ENCODE results near the gene NRGN. TPM values are rescaled to one million over a fixed set of nuclear protein-coding genes. Genes with fewer than 3 reads are reported as not detected.
A peak's percentile ranks its signal among the peaks of the same experiment; 100 is the strongest.

NRGN gene
- total and polyA plus RNA-seq, 2 of the 8 experiments (the other 6 are each of a cell fraction or from before 2014, with no cell fraction given): 0.60 to 1.0 TPM

- H2BK20ac ChIP-seq (ENCODE audit: low read length): no peak overlapping the region
- H3K4me3 ChIP-seq (ENCODE audit: extremely low read depth in 1 of 4, insufficient read depth in 2 of 4, low read depth in 3 of 4, low read length in 4 of 4): no peak overlapping the region
- H2AFZ ChIP-seq (ENCODE audit: low read length): no peak overlapping the region
- DNase-seq (ENCODE audit: low read depth in 1 of 2, low spot score in 2 of 2) (no peak), FAIRE-seq (no peak)
- H3K27me3 ChIP-seq (replicated peaks in 1 of 4; ENCODE audit: control insufficient read depth in 3 of 4, extremely low read depth in 1 of 4, insufficient read depth in 3 of 4, low read length in 3 of 4): peaks cover 85 to 96% (median 93%) of the 10 kb centered on the region in 4 experiments
- no peak overlapping the region for H2BK5ac ChIP-seq (ENCODE audit: low read depth, low read length)
- no peak overlapping the region for H3K27ac ChIP-seq (ENCODE audit: low read depth, low read length)
- no peak overlapping the region for H2BK12ac ChIP-seq (ENCODE audit: low read depth, low read length)
- no peak overlapping the region; the same call in 1 of the 2 replicates for H2AK5ac ChIP-seq (ENCODE audit: low read depth, low read length)
- no peaks in the 10 kb centered on the region for H3K79me1 ChIP-seq (ENCODE audit: low read depth, low read length)
- no peak overlapping the region for H3K4me2 ChIP-seq (ENCODE audit: insufficient read depth in 1 of 2, low read depth in 2 of 2, low read length in 2 of 2)
- H3K36me3 ChIP-seq (ENCODE audit: control insufficient read depth in 2 of 4, insufficient read depth in 4 of 4, low read length in 3 of 4): no peaks in the 10 kb centered on the region
- no peak overlapping the region for H3K14ac ChIP-seq (ENCODE audit: insufficient read length)
- no peak overlapping the region for H3K4ac ChIP-seq (replicated peaks; ENCODE audit: insufficient read length, low read depth, low read length)
- H3K79me2 ChIP-seq (ENCODE audit: control insufficient read depth in 1 of 2, insufficient read depth in 2 of 2, low read length in 2 of 2): no peaks in the 10 kb centered on the region
- 0 out of 2 replicates have a peak overlapping the region, but pooled peaks have one; percentile 46 for H2BK15ac ChIP-seq (ENCODE audit: low read length)
- peaks cover 14 to 24% of the 10 kb centered on the region in 2 experiments for H4K20me1 ChIP-seq (replicated peaks in 1 of 2; ENCODE audit: control insufficient read depth in 1 of 2, insufficient read depth in 2 of 2, low read length in 2 of 2)
- H3K18ac ChIP-seq (ENCODE audit: extremely low read depth, low read length): no peak overlapping the region
- ChIA-PET POLR2A (ENCODE audit: partially characterized antibody) (interaction anchor here (1.4 to 1.9 kb wide), 2 partner anchors 11 to 20 kb away, joined by 4 to 7 read pairs; partner anchors contain the start of gene ESAM), CTCF (ENCODE audit: partially characterized antibody) (interaction anchor here (0.5 to 28.0 kb wide), 9 partner anchors 3 to 124 kb away, joined by 3 to 382 read pairs (median 6); partner anchors contain the start of genes ESAM, NRGN, ROBO3 and VSIG2)
- H3K9me3 ChIP-seq (ENCODE audit: insufficient read depth in 2 of 2, low read depth in 1 of 2, low read length in 1 of 2): no peaks in the 10 kb centered on the region
- no peak overlapping the region for H3K9ac ChIP-seq (replicated peaks in 1 of 4; ENCODE audit: extremely low read depth in 1 of 4, low read depth in 3 of 4, low read length in 3 of 4)
- no peak overlapping the region for H3K56ac ChIP-seq (replicated peaks; ENCODE audit: insufficient read length, low read depth, low read length)
- no peak overlapping the region for H4K91ac ChIP-seq (replicated peaks; ENCODE audit: insufficient read length, low read length)
- H3K23ac ChIP-seq (ENCODE audit: insufficient read length): no peak overlapping the region
- no peak overlapping the region for H2BK120ac ChIP-seq (replicated peaks; ENCODE audit: low read depth, low read length)
- 37% methylated on average over 2 of the region's 2 CpGs; no CpG with 5 or more reads in 1 of the 2 experiments for WGBS, 2 experiments (ENCODE audit: extremely low coverage in 1 of 2, insufficient coverage in 1 of 2, insufficient read length in 1 of 2, insufficient replicate concordance in 2 of 2, low coverage in 1 of 2, low lambda C conversion rate in 2 of 2, missing lambda C conversion rate in 1 of 2)
- H4K8ac ChIP-seq (ENCODE audit: extremely low read depth, insufficient read depth, low read length): no peak overlapping the region
- peaks cover 0 to 27% (median 12%) of the 10 kb centered on the region in 4 experiments; a peak in 6 of 7 replicates for H3K4me1 ChIP-seq (replicated peaks in 1 of 4; ENCODE audit: control insufficient read depth in 3 of 4, insufficient read depth in 4 of 4, low read length in 3 of 4)
- TF ChIP-seq GTF2F1 (IDR thresholded peaks at IDR 0.05; ENCODE audit: borderline replicate concordance, low read depth, low read length): no peak
- no peak for TF ChIP-seq KDM1A (IDR thresholded peaks at IDR 0.05; ENCODE audit: borderline replicate concordance, low read length)
- TF ChIP-seq SRF (IDR thresholded peaks at IDR 0.05; ENCODE audit: low read depth, low read length): no peak
- no peak for TF ChIP-seq TAF1 (IDR thresholded peaks at IDR 0.05; ENCODE audit: low read depth, low read length)
- TF ChIP-seq CBX8 (IDR thresholded peaks at IDR 0.05; ENCODE audit: borderline replicate concordance, low read depth, low read length): 0 out of 2 replicates have a peak, but pooled peaks have one; percentile 5
- peaks cover 19% of the 10 kb centered on the region for H3K23me2 ChIP-seq (ENCODE audit: low read depth, low read length)
- no peak overlapping the region for H4K5ac ChIP-seq (ENCODE audit: insufficient read length, low read depth, low read length)
Measured at GRCh38 chr11:124742555-124742954, 2.8 kb downstream of the NRGN start.
